HUES48 (cell line): ENCODE data around the gene SPECC1.
A peak's percentile ranks its signal among the peaks of the same experiment; 100 is the strongest.
"Not testable (repeated sequence)": the region's sequence is repeated elsewhere in the genome, so short reads cannot be mapped to it uniquely, and the experiment has no call there.

Source experiments
- H3K27ac ChIP-seq: one replicate; pipeline ENCODE4 v1.7.0; 2013; ENCODE audit warnings: low read depth, low read length, inconsistent platforms
- H3K27me3 ChIP-seq: 2 replicates; pipeline ENCODE4 v1.6.1; 2013; ENCODE audit warnings: mild to moderate bottlenecking, low read length; ENCODE audit not compliant: control insufficient read depth, insufficient read depth
- H3K36me3 ChIP-seq: 2 replicates; pipeline ENCODE4 v1.6.1; 2013; ENCODE audit warnings: low read length; ENCODE audit not compliant: control insufficient read depth, insufficient read depth
- H3K4me1 ChIP-seq: 2 replicates; pipeline ENCODE4 v1.6.1; 2013; ENCODE audit warnings: mild to moderate bottlenecking, low read length; ENCODE audit not compliant: control insufficient read depth, insufficient read depth
- H3K4me3 ChIP-seq: 2 replicates; pipeline ENCODE4 v1.5.1; 2013; ENCODE audit warnings: mild to moderate bottlenecking, low read depth, low read length
- H3K9ac ChIP-seq: 2 replicates; pipeline ENCODE4 v1.6.1; 2013; ENCODE audit warnings: mild to moderate bottlenecking, low read depth, low read length, moderate library complexity
- H3K9me3 ChIP-seq: 2 replicates; pipeline ENCODE4 v1.6.1; 2013; ENCODE audit warnings: low read length; ENCODE audit not compliant: control insufficient read depth, insufficient read depth

The SPECC1 gene

GRCh38 chr17:20315821-20316220, 306.7 kb downstream of the SPECC1 start:
- H3K9ac ChIP-seq: no peak overlapping the region
- H3K9me3 ChIP-seq: no peaks in the 10 kb centered on the region
- H3K4me3 ChIP-seq: no peak overlapping the region
- no peak overlapping the region for H3K27ac ChIP-seq
- no peaks in the 10 kb centered on the region for H3K4me1 ChIP-seq
- no peaks in the 10 kb centered on the region for H3K27me3 ChIP-seq
- peaks cover 18% of the 10 kb centered on the region for H3K36me3 ChIP-seq

- peak overlapping the region; percentile 29; the same call in 1 of the 2 replicates for H3K4me3 ChIP-seq
- not testable (repeated sequence) for H3K9me3 ChIP-seq, H3K4me1 ChIP-seq, H3K27ac ChIP-seq, H3K27me3 ChIP-seq, H3K9ac ChIP-seq, H3K36me3 ChIP-seq
Measured at GRCh38 chr17:20320535-20321229, 311.5 kb downstream of the SPECC1 start.

- H3K9me3 ChIP-seq, H3K9ac ChIP-seq, H3K36me3 ChIP-seq, H3K27ac ChIP-seq, H3K4me1 ChIP-seq, H3K4me3 ChIP-seq, H3K27me3 ChIP-seq: not testable (repeated sequence)
Measured at GRCh38 chr17:20321357-20321756, 312.2 kb downstream of the SPECC1 start.

GRCh38 chr17:20327739-20328138, 318.6 kb downstream of the SPECC1 start:
- not testable (repeated sequence) for H3K9me3 ChIP-seq, H3K9ac ChIP-seq, H3K36me3 ChIP-seq, H3K27me3 ChIP-seq, H3K4me3 ChIP-seq, H3K4me1 ChIP-seq, H3K27ac ChIP-seq

- not testable (repeated sequence) for H3K27ac ChIP-seq, H3K4me1 ChIP-seq, H3K9ac ChIP-seq, H3K4me3 ChIP-seq, H3K9me3 ChIP-seq, H3K27me3 ChIP-seq, H3K36me3 ChIP-seq
Measured at GRCh38 chr17:20351405-20351804, 342.2 kb downstream of the SPECC1 start.

GRCh38 chr17:20352567-20352966, 343.4 kb downstream of the SPECC1 start:
- not testable (repeated sequence) for H3K4me1 ChIP-seq, H3K27me3 ChIP-seq, H3K9me3 ChIP-seq, H3K36me3 ChIP-seq, H3K9ac ChIP-seq, H3K27ac ChIP-seq, H3K4me3 ChIP-seq

GRCh38 chr17:20363846-20364245, 354.7 kb downstream of the SPECC1 start:
- not testable (repeated sequence) for H3K36me3 ChIP-seq, H3K9me3 ChIP-seq, H3K27ac ChIP-seq, H3K9ac ChIP-seq, H3K4me1 ChIP-seq, H3K27me3 ChIP-seq, H3K4me3 ChIP-seq
